Lung microvascular endothelial cell (primary cell): ENCODE measurements around the gene ARHGAP30. TPM values are rescaled to one million over a fixed set of nuclear protein-coding genes. Genes with fewer than 3 reads are reported as not detected.

ENCODE experiments used
- DNase-seq, 2 donors: peaks; one replicate each; pipeline versions ENCODE4 v3.0.0 to v3.0.0-alpha.2; 2010; ENCODE audit warnings: low read depth in 2 of 2
- total RNA-seq: library from RNA; depleted of rRNA; stranded (reverse); fragments of >200 nt; gene quantifications from 2 replicates; pipeline ENCODE4 v1.2.1, GENCODE V29; 2014

The ARHGAP30 gene
- total RNA-seq, 1 donor from 2014 or later: not detected

- peak; percentile 99 to 100 for DNase-seq
Observed at GRCh38 chr1:161013488-161014230, 56.0 kb downstream of the ARHGAP30 start.

GRCh38 chr1:161013131-161013487 lies 56.6 kb downstream of the ARHGAP30 start:
- peak; percentile 57 to 84 for DNase-seq

GRCh38 chr1:161012420-161012819 lies 57.3 kb downstream of the ARHGAP30 start:
- DNase-seq: no peak

DNA sequence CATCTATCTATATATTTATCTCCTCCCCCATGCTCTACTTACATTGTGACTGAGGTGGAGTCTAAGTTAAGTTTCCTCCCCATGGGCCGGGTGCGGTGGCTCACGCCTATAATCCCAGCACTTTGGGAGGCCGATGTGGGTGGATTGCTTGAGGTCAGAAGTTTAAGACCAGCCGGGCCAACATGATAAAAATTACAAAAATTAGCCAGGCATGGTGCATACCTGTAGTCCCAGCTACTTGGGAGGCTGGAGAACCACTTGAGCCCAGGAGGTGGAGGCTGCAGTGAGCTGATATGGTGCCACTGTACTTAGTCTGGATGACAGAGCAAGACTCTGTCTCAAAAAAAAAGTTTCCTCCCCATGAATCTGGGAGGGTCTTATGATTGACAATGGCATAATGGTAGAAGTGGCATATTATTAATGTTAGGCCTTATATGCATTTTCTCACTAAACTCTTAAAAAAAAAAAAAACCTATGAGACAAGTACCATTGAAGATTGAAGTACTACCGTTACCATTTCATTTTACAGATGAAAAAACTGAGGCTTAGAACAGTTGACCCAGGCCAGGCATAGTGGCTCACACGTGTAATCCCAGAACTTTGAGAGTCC lies 60.0 kb downstream of the ARHGAP30 start:
- DNase-seq: no peak

DNA sequence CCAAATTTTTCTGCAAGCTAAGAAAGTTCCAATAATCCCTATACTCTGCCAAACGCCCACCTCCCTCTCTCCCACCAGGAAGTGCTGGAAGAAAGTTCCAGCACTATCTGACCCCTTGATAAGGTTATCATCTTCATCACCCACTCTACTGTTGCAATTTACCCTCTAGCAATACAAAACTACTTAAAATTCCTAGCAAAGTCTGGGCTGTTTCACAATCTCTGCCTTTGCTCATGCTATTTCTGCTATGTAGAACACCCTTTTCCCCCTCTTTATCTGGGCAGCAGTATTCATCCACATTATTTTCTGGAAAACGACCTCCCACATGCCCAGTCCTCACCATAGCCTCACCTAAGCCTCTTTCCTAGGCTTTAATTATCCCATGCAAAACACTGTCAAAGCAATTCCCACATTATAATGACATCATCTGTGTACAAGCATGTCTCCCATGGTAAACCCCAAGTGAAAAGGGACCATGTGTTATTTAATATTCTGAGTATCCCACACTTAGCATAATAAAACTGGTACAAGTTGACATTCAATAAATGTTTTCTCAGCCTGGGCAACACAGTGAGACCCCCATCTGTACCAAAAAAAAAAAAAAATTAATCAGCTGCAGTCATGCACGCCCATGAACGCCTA lies 60.7 kb downstream of the ARHGAP30 start:
- DNase-seq: no peak

GRCh38 chr1:161007369-161007768 lies 62.3 kb downstream of the ARHGAP30 start:
- DNase-seq: no peak

- no peak for DNase-seq
Observed at GRCh38 chr1:161006563-161006962, 63.1 kb downstream of the ARHGAP30 start.

GRCh38 chr1:161001525-161001924 lies 68.2 kb downstream of the ARHGAP30 start:
- peak in 1 of 2 donors; percentile 33 for DNase-seq

DNA sequence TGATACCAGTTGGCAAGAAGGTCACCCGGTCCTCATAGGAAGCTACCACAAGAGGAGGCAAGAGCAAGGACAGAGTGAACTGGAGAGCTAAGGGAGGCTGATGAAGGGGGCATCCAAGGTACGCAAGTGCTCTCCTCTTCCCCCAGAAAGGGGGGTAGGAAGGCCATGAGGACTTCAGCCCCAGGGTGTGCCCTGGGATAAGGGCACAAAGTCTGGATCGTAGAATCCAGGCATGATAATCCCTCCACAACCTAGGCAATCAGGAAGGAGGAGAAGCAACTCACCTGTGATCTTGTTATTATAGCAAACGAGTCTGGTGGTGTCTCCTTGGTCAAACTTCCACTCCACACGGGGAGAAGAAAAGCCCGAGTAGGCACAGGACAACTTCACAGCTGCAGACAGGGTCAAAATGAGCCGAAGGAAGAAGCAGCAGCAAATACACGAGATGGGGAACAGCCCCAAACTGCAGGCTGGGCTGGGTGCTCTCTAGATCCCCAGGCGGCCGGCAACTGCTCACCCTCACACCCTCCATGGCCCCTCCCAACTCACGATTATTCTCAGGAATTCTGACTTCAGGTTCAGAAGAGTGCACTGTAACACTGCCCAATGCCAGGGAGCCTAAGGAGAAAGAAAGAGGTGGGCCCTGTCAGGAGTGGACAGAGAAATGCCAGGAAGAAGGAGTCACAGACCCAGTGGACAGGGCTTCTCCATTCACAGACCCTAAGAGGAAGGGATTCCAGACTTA lies 68.8 kb downstream of the ARHGAP30 start:
- no peak for DNase-seq

- no peak for DNase-seq
Observed at GRCh38 chr1:160999376-160999775, 70.3 kb downstream of the ARHGAP30 start.

GRCh38 chr1:160997323-160998038 lies 72.2 kb downstream of the ARHGAP30 start:
- peak; percentile 72 to 88 for DNase-seq

Other genes starting within 250 kb of the ARHGAP30 start
- not detected in 2 replicates for gene CD244, start 207.0 kb downstream of the ARHGAP30 start, total RNA-seq
- not detected in 2 replicates for gene ITLN1, start 184.7 kb downstream of the ARHGAP30 start, total RNA-seq
- gene ITLN2, start 115.1 kb downstream of the ARHGAP30 start, total RNA-seq: not detected in 2 replicates
- gene F11R, start 48.7 kb downstream of the ARHGAP30 start, total RNA-seq: 49.3 and 150 TPM in 2 replicates
- gene TSTD1, start 30.9 kb downstream of the ARHGAP30 start, total RNA-seq: 1.7 and 7.1 TPM in 2 replicates
- gene USF1, start 23.9 kb downstream of the ARHGAP30 start, total RNA-seq: 83.0 and 105 TPM in 2 replicates
- 0.44 TPM in 1 of 2 replicates, not detected in the other for gene NECTIN4, start 19.7 kb upstream of the ARHGAP30 start, total RNA-seq
- gene KLHDC9, start 28.5 kb upstream of the ARHGAP30 start, total RNA-seq: 0.65 and 0.99 TPM in 2 replicates
- gene PFDN2, start 48.1 kb upstream of the ARHGAP30 start, total RNA-seq: 22.9 and 36.3 TPM in 2 replicates
- gene NIT1, start 48.2 kb upstream of the ARHGAP30 start, total RNA-seq: 9.6 and 13.1 TPM in 2 replicates
- gene DEDD, start 62.8 kb upstream of the ARHGAP30 start, total RNA-seq: 23.1 and 31.9 TPM in 2 replicates
- gene UFC1, start 84.1 kb upstream of the ARHGAP30 start, total RNA-seq: 111 and 133 TPM in 2 replicates
- gene USP21, start 89.6 kb upstream of the ARHGAP30 start, total RNA-seq: 2.8 and 4.6 TPM in 2 replicates
- gene PPOX, start 96.5 kb upstream of the ARHGAP30 start, total RNA-seq: 13.3 and 16.1 TPM in 2 replicates
- gene B4GALT3, start 107.6 kb upstream of the ARHGAP30 start, total RNA-seq: 17.4 and 26.8 TPM in 2 replicates
- 7.1 and 9.2 TPM in 2 replicates for gene ADAMTS4, start 129.2 kb upstream of the ARHGAP30 start, total RNA-seq
- gene NDUFS2, start 132.5 kb upstream of the ARHGAP30 start, total RNA-seq: 130 and 147 TPM in 2 replicates
- gene FCER1G, start 145.4 kb upstream of the ARHGAP30 start, total RNA-seq: not detected in 2 replicates
- gene APOA2, start 153.7 kb upstream of the ARHGAP30 start, total RNA-seq: not detected in 2 replicates
- 12.0 and 13.5 TPM in 2 replicates for gene TOMM40L, start 156.2 kb upstream of the ARHGAP30 start, total RNA-seq
- gene NR1I3, start 168.3 kb upstream of the ARHGAP30 start, total RNA-seq: not detected in 2 replicates
- gene PCP4L1, start 188.9 kb upstream of the ARHGAP30 start, total RNA-seq: not detected in 2 replicates
- 0.60 and 1.3 TPM in 2 replicates for gene MPZ, start 240.1 kb upstream of the ARHGAP30 start, total RNA-seq
- 10.9 and 13.3 TPM in 2 replicates for gene SDHC, start 244.5 kb upstream of the ARHGAP30 start, total RNA-seq